Stimulated activated CD4-positive, alpha-beta T cell treated with anti-CD3 and anti-CD28 coated beads, Interleukin-15, amount 100 ng/mL, for 1 hour (primary cell): ENCODE results near the gene EXO1.
"Not testable (repeated sequence)": the region's sequence is repeated elsewhere in the genome, so short reads cannot be mapped to it uniquely, and the experiment has no call there.

ENCODE experiments used
- DNase-seq, 2 donors: peaks; one replicate each; pipeline ENCODE4 v3.0.0-alpha.2; 2020; ENCODE audit warnings: low read depth in 1 of 2, low spot score in 1 of 2

EXO1 gene

DNA sequence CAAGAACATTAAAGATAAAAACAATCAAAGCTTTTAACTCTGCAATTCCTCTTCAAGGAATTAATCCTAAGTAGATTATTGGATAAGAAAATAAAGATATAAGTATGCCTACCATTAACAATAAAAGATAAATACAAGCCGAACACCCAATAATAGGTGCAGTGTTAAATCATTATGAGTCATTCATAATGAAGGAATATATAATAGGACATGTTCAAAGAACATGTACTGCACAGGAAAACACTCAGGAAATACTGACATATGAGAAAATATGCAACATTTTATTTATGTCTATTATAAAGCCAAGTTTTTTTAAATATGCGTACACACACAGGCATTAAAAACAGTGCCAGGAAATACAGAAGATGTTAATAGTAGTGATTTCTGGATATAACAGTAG is 11.1 kb upstream of the EXO1 start:
- no peak for DNase-seq

DNA sequence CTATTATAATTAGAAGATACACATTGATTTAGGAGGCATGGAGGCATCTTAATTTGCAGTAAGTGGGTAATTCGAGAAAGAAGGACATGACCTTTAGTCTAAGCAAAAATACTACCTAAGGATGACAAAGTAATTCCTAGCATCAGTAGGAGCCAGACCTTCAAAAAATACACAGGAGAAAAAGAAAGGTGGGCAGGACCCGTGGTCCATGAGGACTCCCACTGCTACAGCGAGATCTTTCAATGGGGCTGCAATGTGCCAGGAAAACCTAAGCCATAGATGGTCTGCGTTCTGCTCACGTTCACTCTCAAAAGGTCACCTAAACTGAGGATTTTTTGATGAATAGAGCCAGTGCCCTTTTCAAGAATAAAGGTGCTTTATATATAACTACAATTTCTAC is 10.6 kb upstream of the EXO1 start:
- DNase-seq, result no peak

DNA sequence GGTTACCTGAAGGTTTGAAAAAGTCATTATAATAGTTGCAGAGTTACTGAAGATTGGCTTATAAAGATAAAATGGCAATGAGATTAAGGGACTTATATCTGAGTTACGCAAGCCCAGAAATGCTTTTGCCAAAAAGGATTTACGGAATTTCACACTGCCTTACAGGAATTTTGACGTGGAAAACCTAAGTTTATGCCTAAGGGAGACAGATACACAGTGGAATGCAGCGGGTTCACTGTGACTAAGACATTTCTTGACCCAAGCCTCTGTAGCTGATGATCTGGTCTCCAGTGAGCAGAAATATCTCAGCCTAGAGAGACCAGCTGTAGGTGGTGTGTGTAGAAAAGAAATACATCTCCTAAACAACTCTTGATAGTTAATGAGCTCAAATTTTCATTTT is 10.1 kb upstream of the EXO1 start:
- no peak for DNase-seq

DNA sequence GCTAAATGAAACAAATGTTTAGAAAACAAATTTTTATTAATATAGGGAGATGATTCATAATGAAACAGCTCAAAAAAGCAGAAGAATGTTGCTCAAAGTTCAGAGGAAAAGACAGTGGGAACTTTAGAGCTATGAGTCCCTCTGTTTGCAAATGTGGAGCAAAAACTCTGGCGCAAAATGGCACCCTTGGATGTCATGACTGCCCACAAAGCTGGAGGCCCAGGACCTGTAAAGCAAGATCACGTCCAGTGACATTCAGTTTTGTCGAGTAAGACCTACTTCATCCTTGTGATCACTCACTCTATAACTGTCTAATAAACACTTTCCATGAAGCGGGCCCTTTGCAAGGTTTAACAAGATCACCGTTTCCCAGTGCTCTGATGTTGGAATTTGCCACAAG is 9.1 kb upstream of the EXO1 start:
- DNase-seq, result no peak

DNA sequence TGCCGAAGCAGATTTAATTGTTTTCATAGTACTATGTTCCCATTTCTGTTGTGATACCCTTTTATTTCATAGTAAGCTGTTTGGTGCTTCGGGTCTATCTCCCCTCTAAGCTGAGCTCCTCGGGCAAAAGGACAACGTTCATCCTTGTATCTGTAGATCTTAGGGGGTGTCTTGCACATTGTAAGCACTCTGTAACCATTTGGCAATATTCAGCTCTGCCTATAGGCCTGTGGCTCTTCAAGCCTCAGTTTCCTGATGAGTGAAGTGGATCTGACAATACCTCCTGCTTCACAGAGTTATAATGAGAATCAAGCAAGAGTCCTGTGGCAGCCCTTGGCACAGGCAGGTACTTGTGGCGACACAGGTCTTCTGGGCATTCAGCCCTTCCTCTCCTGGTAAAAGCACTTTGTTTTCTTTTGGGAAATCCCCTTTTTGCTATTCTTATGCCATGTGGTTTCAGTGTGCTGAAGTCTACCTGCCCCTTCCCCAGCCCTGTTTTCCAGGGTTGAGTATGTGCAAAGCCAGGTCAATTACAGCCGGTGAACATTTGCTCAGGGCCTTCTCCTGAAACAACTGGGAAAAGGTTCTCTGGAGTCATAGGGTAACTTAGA is 8.5 kb upstream of the EXO1 start:
- no peak for DNase-seq

DNA sequence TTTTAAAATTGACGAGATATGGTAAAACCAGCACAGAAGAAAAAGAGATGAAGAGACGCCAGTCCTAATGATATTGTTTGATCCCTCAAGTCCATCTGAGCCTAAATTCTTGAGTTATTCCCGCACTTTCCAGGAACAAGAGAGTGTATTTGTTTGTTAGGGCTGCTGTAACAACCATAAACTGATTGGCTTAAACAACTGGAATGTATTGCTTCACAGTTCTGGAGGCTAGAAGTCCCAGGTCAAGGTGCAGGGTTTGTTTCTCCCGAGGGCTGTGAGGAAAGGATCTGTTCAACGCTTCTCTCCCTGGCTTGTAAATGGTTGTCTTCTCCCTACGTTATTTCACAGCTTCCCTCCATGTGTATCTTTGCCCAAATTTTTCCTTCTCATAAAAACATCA is 7.8 kb upstream of the EXO1 start:
- no peak for DNase-seq

DNA sequence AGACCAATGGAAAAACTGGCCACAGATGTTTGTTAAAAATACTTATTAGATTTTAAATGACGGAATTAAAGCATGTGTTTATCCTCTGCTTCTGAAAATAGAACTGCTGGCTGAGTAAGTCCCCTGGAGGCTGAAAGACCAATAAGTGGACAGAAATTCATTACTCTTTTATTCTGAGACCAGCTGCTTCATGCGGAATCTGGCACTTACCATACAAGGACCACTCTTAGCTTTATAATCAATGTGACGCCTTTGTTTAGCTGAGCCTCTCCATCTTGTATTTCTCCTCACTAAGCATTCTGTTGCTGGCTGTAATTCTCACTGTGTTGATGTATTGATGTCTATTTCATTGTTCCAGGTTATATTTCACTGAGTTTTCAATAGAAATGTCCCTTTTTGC is 6.3 kb upstream of the EXO1 start:
- DNase-seq, result no peak

DNA sequence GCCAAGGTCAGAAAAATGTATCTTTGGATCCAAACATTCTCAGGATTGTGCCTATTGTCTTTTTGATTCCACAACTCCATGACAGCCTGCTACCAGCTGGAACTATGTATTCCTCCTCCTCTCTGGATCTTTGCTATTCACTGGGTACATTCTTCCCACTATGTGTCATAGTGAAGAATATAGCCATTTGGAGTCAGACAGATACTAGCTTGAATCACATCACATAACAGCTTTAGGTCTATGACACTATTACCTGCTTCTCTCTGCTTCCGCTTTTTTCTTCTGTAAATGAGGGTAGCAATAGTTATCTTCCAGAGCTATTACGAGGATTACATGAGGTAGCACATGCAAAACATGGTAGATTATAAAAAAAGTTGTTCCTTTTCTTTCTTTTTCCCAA is 5.4 kb upstream of the EXO1 start:
- no peak for DNase-seq

DNA sequence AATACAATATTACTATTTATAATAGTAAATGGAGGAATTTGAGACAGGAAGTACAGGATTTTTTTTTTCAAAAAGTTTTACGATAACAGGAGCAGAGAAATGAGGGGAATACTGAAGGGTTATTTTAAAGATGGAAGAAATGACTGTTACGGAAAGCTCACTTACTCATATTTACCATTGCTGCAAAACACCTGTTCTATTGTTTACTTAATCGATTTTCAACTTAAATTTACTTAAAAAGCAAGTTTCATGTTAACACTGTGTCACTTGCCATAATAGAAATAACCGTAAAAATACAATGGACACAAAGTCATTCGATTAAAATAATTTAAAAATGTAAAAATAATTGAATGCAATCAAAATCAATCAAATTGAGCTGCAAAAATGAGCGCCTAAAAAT is 3.4 kb upstream of the EXO1 start:
- DNase-seq, result no peak

DNA sequence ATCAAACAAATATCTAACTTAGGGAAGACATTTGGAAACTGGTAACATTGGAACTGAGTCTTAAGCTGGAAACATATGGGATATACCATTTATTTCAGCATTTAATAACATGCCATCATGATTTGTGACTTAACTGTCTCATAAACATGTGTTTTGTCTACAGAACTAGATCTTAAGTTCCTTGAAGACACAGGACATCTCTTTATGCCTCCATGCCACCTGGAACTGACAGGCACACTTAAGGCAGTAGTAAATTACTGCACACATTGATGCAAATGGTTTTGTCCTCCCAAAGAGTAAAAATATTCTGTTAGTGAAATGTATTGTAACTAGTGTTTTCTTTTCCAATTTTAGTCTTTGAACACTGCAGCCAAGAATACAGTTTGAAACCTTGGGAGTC is 1.6 kb upstream of the EXO1 start:
- no peak for DNase-seq

DNA sequence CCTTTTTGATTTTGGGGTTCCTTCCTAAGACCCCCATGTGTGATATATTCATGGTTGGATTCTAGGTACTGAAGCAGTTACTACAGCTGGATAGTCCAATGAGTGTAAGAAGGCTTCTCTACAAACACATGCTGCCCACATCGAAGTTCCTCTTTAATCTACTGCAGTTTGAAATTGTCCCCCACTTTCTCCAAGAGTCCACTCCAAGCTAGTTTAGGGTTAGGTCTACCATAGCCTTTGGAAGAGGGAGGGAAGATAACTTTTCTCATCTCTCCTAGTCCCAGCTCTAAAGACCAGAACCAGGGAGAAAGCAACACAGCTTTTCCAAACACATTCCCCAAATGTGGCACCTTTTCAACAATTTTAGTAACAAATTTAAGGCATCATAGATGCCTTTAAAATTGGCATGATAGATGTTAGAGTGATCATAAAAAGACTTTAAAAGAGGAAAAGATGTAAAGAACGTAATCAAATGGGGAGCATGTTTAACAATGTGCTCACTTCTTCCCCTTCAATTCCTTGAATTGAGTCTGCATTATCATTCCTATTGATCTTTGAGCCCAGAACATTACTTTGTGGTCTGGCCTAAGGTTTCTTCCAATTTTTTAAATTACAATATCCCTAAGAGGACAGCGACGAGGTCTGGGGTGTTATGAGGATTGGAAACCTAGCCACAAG is 1.0 kb upstream of the EXO1 start:
- no peak for DNase-seq

DNA sequence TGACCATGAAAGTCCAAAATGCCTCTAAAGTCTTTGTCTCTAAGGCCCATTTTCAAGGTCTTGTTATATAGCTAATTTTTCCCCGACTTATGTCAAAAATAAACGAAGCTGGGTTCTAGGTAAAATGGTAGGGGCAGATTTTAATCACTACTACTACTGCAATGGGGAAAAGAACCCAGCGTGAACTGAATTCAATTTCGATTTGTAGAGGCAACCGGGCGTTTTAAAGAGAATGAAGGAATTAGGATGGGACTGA is 536 bp upstream of the EXO1 start:
- DNase-seq, result no peak

DNA sequence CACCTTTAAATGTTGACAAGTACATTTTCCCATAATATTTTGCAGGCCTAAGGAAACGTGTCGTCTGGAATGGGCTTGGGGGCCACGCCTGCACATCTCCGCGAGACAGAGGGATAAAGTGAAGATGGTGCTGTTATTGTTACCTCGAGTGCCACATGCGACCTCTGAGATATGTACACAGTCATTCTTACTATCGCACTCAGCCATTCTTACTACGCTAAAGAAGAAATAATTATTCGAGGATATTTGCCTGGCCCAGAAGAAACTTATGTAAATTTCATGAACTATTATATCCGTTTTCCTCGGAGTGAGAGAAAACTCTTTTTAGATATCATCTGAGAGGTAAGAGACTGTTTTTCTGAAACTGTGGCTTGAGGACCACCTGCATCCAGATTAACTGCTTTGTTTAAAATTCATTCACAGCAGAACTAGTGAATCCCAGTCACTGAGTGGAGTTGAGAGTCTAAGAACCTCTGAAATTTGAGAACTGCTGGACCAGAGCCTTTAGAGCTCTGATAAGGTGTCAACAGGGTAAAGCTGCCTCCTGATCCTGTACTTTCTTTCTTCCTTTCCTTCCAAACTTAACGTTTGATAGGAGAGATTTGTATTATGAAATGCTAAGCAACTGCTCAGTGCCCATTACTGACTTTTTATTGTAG is 811 bp downstream of the EXO1 start:
- no peak for DNase-seq

DNA sequence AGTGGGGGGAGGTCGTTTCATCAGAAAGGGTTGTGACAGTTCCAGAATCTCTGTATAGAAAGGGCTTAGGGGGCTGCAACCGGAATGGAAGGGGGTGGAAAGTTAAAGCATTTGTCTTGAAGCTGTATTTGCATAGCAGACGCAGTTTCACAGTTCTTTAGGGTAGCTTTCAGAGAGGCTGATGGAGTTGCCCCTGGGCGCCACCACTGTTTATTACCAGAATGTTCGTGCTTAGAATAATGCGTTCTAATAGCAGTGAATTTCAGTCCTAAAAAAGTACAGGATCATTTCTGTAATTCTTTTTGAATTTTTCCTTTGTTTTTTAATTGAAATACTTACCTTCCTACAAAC is 1.3 kb downstream of the EXO1 start:
- no peak for DNase-seq

DNA sequence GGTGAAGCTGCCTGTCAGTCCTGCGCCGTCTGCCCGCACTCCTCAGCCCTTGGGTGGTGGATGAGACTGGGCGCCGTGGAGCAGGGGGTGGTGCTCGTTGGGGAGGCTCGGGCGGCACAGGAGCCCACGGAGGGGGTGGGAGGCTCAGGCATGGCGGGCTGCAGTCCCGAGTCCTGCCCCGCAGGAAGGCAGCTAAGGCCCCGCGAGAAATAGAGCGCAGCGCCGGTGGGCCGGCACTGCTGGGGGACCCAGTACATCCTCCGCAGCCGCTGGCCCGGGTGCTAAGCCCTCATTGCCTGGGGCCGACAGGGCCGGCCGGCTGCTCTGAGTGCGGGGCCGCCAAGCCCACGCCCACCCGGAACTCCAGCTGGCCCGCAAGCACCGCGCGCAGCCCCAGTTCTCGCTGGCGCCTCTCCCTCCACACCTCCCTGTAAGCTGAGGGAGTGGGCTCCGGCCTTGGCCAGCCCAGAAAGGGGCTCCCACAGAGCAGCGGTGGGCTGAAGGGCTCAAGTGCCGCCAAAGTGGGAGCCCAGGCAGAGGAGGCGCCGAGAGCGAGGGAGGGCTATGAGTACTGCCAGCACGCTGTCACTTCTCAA is 7.6 kb downstream of the EXO1 start:
- DNase-seq, result not testable (repeated sequence)

DNA sequence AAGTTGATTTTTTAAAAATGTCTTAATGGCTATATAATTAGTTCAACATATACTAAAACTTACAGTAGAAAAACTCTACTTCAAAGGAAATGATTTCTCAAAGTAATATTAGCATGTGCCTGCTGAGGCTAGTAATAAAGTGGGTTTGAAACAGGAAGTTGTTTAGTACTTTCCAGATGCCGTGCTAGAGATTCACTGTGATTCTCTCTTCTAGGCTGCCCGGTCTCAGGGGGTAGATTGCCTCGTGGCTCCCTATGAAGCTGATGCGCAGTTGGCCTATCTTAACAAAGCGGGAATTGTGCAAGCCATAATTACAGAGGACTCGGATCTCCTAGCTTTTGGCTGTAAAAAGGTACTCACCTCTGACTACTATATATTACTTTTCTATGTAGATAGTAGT is 9.1 kb downstream of the EXO1 start:
- no peak for DNase-seq

DNA sequence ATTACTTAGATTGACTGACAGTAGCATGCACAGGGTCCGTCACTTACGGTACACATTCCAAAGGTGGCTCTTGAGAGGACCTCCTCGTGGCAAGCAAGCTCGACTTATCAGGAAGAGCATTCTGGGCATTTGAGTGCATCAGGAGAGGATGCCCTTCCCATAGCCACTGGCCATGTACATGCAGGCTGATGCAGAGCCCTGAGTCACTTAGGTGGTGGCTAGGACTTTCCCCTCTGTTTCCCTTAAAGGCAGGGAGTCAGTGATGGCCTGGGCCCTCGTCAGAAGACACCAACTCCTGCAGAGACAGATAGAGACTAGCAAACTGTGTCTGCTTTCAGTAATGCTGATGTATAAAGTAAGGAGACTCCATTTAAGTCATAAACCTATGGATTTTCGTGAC is 12.9 kb downstream of the EXO1 start:
- DNase-seq, result no peak

DNA sequence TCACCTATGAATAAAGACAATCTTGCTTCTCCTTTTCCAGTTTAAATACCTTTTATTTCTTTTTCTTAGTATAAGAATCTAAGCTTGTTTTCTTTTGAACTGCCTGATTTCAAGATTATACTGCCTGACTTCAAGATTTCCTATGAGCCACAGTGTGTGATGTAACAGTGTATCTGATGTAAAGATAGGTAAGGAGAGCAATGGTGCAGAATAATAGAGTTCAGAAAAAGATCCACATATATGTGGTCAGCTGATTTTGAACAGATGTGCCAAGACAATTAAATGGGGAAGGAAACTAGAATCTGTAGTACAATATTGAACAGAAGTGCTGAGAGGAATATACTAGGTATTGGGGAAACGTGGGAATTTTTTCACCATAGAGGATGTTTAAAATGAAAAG is 21.0 kb downstream of the EXO1 start:
- no peak for DNase-seq

DNA sequence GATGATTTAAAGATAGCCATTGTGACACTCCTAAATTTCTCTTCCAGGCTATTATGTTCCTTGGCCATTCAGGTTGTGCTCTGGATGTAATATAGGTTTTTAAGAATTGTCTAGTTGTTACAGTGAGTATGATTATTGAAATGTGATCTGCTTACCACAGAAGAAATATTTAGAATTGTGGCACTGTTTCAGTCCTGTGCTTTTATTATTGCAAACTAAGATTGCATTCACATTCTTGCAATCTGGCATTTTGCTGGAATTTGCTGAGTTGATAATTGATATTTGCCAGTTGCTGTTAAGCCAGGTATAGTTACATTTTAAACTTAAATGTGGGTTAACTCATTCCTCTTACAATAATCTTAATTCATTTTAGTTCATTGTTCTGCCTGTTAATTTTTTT is 22.3 kb downstream of the EXO1 start:
- DNase-seq, result no peak

DNA sequence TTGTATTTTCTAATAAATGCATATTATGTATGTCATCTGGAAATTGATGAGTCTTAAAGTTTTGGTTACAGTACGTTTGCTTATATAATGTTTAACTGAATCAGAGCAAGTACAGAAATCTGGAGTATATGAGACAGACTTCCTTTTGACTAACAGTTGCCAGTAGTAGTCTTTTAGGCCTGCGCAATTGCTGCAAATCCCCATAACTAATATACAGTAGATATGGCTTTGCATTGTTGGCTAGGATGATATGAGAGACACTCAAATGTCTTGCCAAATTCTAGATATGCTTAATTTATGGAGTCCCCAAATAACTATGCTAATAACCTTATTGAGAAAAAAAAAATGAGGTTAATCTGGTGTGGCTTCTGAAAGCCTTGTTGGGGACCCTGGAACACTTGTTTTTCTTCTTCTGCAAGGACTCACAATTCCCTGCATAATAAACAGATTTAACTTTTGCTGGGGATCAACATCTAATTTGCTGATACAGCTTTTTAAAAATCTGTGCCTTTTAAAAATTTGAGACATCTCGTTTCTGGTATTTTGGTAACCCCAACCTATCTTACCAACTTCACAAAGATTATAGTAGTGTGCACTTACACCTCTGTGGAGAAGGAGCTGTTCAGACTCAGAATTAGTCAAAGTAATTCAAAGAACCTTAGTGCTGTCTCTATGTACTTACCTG is 22.9 kb downstream of the EXO1 start:
- no peak for DNase-seq

DNA sequence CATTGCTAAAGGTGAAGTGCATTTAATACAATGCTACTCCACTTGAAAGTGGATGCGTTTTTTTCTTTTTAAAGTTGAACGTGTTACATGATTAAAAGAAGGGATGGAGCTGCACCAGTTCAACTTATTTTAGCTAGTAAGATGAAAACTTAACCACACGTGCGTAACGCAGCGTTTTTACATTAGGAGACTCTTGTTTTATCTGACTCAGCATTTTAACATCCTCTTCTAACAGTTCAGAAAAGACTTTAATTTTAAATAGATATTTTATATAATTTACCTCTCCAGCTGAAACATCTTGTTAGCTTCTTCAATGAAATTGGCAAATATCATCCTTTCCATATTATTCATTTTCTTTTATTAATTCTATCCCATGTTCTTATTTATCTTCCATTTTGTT is 33.4 kb downstream of the EXO1 start:
- DNase-seq, result no peak

DNA sequence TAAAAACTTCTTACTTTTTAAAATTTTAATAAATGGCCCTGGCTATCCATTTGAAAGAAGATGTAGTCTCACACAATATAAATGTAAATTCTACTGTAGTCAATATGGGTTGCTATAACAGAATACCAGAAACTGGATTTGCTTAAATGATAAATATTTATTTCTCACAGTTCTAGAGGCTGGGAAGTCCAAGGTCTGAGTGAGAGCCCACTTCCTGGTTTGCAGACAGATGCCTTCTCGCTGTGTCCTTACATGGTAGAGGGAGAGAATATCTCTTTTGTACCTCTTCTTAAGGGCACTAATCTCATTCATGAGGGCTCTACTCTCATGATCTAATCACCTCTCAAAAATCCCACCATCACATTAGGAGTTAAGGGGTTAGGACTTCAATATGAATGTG is 35.2 kb downstream of the EXO1 start:
- DNase-seq, result no peak
